ENCODE results near the gene MMP25.

DNA sequence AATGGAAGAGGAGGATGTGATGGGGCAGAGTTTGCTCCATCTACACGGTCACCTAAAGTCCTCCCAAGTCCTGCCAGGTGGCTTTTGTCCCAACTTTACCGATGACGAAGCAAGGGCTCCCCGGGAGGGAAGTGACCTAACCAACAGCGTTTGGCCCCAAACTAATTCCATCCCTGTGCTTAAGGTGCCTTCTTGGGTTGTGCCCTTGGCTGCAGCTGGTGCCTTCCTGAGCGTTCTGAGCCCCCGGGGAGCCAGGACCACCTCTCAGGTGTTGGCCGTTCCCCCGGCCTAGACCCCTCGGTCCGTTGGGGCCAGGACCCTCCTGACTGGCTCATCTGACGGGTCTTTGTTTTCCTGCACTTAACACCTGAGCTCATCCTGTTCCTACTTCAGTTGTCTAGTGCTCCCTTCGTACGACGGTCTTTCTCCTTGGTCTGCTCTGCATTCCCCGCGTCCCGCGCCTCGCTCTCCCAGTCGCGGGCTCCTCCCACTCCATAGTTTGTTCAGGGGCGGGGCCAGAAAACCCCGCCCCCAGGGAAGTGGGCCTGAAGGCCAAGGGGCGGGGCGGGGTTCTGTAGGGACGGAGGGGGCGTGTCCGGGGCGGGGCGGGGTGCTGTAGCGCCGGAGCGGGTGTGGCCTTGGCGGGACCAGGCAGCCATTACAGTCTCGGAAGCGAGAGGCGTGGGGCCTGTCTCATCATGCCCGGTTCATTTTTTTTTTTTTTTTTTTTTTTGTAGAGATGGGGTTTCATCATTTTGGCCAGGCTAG, 53.6 kb downstream of the MMP25 start:
- TF ChIP-seq, protein P1, sequence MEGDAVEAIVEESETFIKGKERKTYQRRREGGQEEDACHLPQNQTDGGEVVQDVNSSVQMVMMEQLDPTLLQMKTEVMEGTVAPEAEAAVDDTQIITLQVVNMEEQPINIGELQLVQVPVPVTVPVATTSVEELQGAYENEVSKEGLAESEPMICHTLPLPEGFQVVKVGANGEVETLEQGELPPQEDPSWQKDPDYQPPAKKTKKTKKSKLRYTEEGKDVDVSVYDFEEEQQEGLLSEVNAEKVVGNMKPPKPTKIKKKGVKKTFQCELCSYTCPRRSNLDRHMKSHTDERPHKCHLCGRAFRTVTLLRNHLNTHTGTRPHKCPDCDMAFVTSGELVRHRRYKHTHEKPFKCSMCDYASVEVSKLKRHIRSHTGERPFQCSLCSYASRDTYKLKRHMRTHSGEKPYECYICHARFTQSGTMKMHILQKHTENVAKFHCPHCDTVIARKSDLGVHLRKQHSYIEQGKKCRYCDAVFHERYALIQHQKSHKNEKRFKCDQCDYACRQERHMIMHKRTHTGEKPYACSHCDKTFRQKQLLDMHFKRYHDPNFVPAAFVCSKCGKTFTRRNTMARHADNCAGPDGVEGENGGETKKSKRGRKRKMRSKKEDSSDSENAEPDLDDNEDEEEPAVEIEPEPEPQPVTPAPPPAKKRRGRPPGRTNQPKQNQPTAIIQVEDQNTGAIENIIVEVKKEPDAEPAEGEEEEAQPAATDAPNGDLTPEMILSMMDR (conservative IDR thresholded peaks at IDR 0.05; ENCODE audit: low read depth, low read length), result no peak
- TF ChIP-seq EZH2 (IDR thresholded peaks at IDR 0.05; ENCODE audit: borderline replicate concordance, low read depth, low read length, poor library complexity, severe bottlenecking), result no peak

Data from A673 (cell line).